NCI-H82 (cell line): ENCODE data around the gene RNF157.
"Not testable (repeated sequence)": the region's sequence is repeated elsewhere in the genome, so short reads cannot be mapped to it uniquely, and the experiment has no call there.

Experiments used
- DNase-seq: peaks from one replicate; lab custom pipeline; 2025; lab: John Stamatoyannopoulos, UW

RNF157 gene

DNA sequence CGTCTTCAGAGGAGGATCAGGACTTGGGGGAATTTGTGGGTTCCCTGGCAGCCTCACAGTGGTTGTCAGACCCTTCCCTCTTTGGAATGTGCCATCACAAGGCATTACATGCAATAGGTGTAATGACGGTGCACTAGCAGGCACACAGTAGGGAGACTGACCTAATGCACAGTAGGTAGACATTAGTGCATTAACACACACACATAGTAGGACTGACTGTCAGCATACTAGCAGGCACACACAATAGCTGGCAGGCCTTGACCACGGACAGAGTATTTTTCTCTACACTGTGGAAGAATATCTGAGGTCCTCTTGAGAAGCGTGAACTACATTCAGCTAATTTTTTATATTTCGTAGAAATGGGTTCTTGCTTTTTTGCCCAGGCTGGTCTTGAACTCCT, 14.0 kb upstream of the RNF157 start:
- DNase-seq = no peak

GRCh38 chr17:76253841-76254240, 13.5 kb upstream of the RNF157 start:
- no peak for DNase-seq

DNA sequence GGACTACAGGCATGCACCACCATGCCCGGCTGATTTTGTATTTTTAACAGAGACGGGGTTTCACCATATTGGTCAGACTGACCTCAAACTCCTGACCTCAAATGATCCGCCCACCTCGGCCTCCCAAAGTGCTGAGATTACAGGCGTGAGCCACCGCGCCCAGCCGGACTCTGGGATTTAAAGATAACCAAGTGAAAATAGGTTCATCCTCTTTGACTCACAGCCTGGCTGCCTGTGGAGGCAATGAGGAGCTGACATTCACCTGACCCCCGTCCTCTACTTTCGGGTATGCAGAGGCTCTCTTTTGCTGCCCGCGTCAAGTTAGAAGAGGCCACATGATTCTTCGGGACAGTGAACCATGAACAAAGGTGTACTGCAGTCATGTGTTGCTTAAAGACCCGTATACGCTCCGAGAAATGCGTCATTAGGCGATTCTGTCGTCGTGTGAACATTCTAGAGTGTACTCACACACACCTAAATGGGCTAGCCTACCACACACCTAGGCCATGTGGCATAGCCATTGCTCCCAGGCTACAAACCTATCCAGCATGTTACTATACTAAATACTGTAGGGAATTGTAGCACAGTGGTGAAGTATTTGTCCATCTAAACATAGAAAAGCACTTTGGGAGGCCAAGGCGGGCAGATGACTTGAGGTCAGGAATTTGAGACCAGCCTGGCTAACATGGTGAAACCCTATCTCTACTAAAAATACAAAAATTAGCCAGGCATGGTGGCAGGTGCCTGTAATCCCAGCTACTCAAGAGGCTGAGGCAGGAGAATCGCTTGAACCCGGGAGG, 12.9 kb upstream of the RNF157 start:
- not testable (repeated sequence) for DNase-seq

- no peak for DNase-seq
Measured at GRCh38 chr17:76252040-76252954, 12.0 kb upstream of the RNF157 start.

DNA sequence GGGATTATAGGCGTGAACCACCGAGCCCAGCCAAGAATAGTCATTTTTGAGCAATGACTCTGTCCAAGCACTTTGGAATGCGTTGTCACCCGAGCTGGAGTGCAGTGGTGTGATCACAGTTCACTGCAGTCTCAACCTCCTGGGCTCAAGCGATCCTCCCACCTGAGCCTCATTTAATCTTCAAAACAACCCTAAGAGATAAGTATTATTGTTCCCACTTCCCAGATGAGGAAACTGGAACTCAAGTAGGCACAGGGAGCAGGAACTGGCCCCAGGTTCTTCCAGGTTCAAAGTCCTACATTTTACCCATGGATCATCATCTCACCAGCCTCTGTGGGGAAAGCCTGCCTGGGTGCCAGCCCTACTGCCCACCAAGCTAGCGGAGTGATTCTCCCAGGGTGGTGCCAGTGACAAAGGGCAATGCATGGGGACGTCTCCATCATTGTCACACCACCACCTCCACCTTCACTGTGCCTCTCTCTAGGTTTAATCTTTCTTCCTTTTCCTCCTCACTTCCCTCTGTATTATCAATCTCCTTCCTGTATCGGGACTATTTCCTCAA, 11.3 kb upstream of the RNF157 start:
- DNase-seq = no peak

GRCh38 chr17:76250141-76250540, 9.8 kb upstream of the RNF157 start:
- DNase-seq = no peak

- no peak for DNase-seq
Measured at GRCh38 chr17:76248013-76248782, 7.9 kb upstream of the RNF157 start.

- DNase-seq = no peak
Measured at GRCh38 chr17:76247304-76247703, 7.0 kb upstream of the RNF157 start.

- no peak for DNase-seq
Measured at GRCh38 chr17:76246080-76247066, 6.1 kb upstream of the RNF157 start.

DNA sequence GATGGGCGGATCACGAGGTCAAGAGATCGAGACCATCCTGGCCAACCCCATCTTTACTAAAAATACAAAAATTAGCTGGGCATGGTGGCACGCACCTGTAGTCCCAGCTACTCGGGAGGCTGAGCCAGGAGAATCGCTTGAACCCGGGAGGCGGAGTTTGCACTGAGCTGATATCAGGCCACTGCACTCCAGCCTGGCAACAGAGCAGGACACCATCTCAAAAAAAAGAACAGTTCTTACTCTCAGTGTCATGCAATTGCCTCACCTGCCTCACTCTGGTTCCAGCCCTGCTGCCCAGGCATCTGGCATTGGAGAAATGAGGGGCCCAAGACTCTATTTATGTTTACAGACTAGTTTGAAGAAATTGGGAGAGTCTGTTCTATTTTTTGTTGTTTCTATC, 4.4 kb upstream of the RNF157 start:
- DNase-seq = not testable (repeated sequence)

GRCh38 chr17:76243826-76244679, 3.8 kb upstream of the RNF157 start:
- DNase-seq = no peak

- DNase-seq = no peak
Measured at GRCh38 chr17:76241691-76242255, 1.5 kb upstream of the RNF157 start.

GRCh38 chr17:76241204-76241538, 878 bp upstream of the RNF157 start:
- DNase-seq = no peak

DNA sequence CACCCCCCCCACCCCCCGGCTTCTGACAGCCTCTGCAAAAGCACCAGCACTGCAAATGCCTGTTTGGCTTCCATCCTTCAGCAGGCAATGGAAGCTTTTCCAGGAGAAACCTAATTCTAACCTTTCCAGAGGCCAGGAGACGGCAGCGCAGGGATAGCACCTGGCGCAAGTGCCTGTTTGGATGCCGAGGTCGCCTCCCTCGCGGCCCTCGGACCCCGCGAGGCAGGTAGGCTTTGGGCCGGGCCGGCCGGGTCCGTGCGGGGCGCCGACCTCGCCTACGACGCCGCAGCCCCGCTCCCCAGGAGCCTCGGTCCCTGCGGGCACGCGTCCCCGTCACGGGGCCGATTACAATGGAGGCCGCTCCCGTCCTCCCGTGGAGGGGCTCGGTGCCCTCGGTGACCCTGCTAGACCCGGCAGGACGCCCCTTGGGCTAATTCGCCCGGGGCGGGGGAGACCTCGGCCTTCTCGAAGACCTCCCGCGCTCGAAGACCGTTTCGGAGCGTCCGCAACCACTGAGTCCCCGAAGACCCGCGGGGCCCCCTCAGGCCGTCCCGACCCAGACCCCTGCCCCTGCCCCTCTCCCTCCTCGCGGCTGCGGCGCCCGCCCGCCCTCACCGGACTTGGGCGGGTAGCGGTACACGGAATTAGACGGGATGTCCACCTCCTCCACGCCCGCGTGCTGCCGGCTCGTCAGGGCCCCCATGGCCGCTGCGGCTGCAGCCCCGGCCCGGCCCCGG, 587 bp downstream of the RNF157 start:
- no peak for DNase-seq

- no peak for DNase-seq
Measured at GRCh38 chr17:76238847-76239537, 1.3 kb downstream of the RNF157 start.

- DNase-seq = no peak
Measured at GRCh38 chr17:76237859-76238313, 2.4 kb downstream of the RNF157 start.

GRCh38 chr17:76236603-76237002, 3.7 kb downstream of the RNF157 start:
- no peak for DNase-seq

DNA sequence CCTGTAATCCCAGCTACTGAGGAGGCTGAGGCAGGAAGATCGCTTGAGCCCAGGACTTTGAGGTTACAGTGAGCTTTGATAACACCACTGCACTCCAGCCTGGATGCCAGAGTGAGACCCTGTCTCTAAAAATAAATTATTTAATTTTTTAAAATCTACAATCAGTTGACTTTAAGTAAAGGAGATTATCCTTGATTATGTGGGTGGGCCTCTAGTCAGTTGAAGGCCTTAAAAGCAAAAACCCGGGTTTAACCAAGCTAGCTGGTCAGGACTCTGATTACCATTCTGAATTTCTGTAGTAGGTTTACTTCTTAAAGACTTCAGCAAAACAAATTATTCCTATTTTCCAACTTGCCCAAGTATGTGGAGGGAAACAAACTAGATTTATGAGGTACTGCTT, 4.4 kb downstream of the RNF157 start:
- no peak for DNase-seq
